ENCODE measurements around the gene MYO3A. TPM values are rescaled to one million over a fixed set of nuclear protein-coding genes. Genes with fewer than 3 reads are reported as not detected.

The MYO3A gene
- total and polyA plus RNA-seq, 2 donors (not counting 1 experiment from before 2014, with no cell fraction given): not detected

DNA sequence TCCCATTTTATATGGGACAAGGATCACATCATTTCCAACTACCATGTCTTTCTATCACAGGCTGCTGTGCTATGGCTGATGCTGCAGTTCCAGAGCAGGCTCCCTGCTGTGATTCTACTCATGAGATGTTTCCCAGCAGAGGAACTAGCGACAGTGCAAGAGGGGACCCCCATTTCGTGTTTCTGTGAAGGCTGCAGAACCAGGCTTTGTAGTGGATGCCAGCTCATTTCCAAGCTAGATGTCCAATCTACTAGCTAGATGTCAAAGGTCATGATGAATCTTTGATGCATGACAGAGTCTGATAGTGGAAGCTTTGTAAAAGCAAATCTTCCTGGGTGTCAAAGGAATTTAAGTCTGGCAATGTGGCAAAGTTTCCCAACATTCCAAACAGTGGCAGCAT is 21.2 kb upstream of the MYO3A start:
- Histone ChIP-seq H3K4me2 (ENCODE audit: extremely low read depth, insufficient read depth, low read length) (no peak overlapping the region), H3K27ac (ENCODE audit: insufficient read depth, low read length) (no peak overlapping the region), H2AFZ (ENCODE audit: low read length) (no peak overlapping the region), H3K4me1 (ENCODE audit: control insufficient read depth, extremely low read depth, insufficient read depth, low read length) (no peaks in the 10 kb centered on the region), H4K20me1 (ENCODE audit: control insufficient read depth, extremely low read depth, insufficient read depth, low read length) (no peaks in the 10 kb centered on the region), H3K27me3 (ENCODE audit: control insufficient read depth, insufficient read depth, low read length) (no peaks in the 10 kb centered on the region), H3K36me3 (ENCODE audit: control insufficient read depth, insufficient read depth, low read length) (no peaks in the 10 kb centered on the region), H3K79me2 (ENCODE audit: control insufficient read depth, insufficient read depth, low read length) (no peaks in the 10 kb centered on the region), H3K4me3 (replicated peaks in 1 of 4; ENCODE audit: control extremely low read depth in 1 of 4, insufficient read depth in 1 of 4, low read depth in 3 of 4, low read length in 4 of 4) (no peak overlapping the region), H3K9ac (ENCODE audit: insufficient read depth, low read length) (no peak overlapping the region), H3K9me3 (ENCODE audit: control insufficient read depth, insufficient read depth, low read depth, low read length) (no peaks in the 10 kb centered on the region)
- TF ChIP-seq EZH2 (IDR thresholded peaks at IDR 0.05; ENCODE audit: low read length, missing control alignments): no peak
- TF ChIP-seq, protein P1, sequence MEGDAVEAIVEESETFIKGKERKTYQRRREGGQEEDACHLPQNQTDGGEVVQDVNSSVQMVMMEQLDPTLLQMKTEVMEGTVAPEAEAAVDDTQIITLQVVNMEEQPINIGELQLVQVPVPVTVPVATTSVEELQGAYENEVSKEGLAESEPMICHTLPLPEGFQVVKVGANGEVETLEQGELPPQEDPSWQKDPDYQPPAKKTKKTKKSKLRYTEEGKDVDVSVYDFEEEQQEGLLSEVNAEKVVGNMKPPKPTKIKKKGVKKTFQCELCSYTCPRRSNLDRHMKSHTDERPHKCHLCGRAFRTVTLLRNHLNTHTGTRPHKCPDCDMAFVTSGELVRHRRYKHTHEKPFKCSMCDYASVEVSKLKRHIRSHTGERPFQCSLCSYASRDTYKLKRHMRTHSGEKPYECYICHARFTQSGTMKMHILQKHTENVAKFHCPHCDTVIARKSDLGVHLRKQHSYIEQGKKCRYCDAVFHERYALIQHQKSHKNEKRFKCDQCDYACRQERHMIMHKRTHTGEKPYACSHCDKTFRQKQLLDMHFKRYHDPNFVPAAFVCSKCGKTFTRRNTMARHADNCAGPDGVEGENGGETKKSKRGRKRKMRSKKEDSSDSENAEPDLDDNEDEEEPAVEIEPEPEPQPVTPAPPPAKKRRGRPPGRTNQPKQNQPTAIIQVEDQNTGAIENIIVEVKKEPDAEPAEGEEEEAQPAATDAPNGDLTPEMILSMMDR (conservative IDR thresholded peaks at IDR 0.05 in 1 of 2, IDR thresholded peaks at IDR 0.05 in 1 of 2; ENCODE audit: low read depth in 1 of 2, low read length in 2 of 2): no peak
- DNase-seq (ENCODE audit: low read depth in 2 of 2): no peak

DNA sequence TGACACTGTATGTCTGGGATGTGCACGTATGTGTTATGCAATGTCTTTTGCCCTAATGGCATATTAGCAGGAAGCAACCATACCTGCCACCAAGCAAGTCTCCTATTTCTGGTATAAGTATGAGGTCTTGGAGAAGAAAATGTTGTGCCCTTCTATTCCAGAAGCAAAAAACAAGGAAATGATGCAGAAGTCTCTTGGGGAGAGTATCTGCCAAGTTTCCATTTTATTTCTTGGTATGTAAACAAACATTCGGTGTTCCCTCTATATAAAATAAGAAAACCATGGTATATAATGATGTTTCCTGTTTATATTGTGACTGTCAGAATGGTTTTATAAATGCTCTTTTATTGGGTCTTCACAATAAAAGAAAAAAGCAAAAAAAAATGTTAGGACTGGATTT is 19.3 kb upstream of the MYO3A start:
- no peak overlapping the region for H3K9ac ChIP-seq (ENCODE audit: insufficient read depth, low read length)
- H2AFZ ChIP-seq (ENCODE audit: low read length): no peak overlapping the region
- no peaks in the 10 kb centered on the region for H3K9me3 ChIP-seq (ENCODE audit: control insufficient read depth, insufficient read depth, low read depth, low read length)
- H3K4me2 ChIP-seq (ENCODE audit: extremely low read depth, insufficient read depth, low read length): no peak overlapping the region
- H3K36me3 ChIP-seq (ENCODE audit: control insufficient read depth, insufficient read depth, low read length): no peaks in the 10 kb centered on the region
- H4K20me1 ChIP-seq (ENCODE audit: control insufficient read depth, extremely low read depth, insufficient read depth, low read length): no peaks in the 10 kb centered on the region
- no peak overlapping the region for H3K27ac ChIP-seq (ENCODE audit: insufficient read depth, low read length)
- TF ChIP-seq, protein P1 (conservative IDR thresholded peaks at IDR 0.05 in 1 of 2, IDR thresholded peaks at IDR 0.05 in 1 of 2; ENCODE audit: low read depth in 1 of 2, low read length in 2 of 2): no peak
- TF ChIP-seq EZH2 (IDR thresholded peaks at IDR 0.05; ENCODE audit: low read length, missing control alignments): no peak
- no peaks in the 10 kb centered on the region for H3K4me1 ChIP-seq (ENCODE audit: control insufficient read depth, extremely low read depth, insufficient read depth, low read length)
- H3K4me3 ChIP-seq (replicated peaks in 1 of 4; ENCODE audit: control extremely low read depth in 1 of 4, insufficient read depth in 1 of 4, low read depth in 3 of 4, low read length in 4 of 4): no peak overlapping the region
- no peak for DNase-seq (ENCODE audit: low read depth in 2 of 2)
- no peaks in the 10 kb centered on the region for H3K79me2 ChIP-seq (ENCODE audit: control insufficient read depth, insufficient read depth, low read length)
- no peaks in the 10 kb centered on the region for H3K27me3 ChIP-seq (ENCODE audit: control insufficient read depth, insufficient read depth, low read length)

DNA sequence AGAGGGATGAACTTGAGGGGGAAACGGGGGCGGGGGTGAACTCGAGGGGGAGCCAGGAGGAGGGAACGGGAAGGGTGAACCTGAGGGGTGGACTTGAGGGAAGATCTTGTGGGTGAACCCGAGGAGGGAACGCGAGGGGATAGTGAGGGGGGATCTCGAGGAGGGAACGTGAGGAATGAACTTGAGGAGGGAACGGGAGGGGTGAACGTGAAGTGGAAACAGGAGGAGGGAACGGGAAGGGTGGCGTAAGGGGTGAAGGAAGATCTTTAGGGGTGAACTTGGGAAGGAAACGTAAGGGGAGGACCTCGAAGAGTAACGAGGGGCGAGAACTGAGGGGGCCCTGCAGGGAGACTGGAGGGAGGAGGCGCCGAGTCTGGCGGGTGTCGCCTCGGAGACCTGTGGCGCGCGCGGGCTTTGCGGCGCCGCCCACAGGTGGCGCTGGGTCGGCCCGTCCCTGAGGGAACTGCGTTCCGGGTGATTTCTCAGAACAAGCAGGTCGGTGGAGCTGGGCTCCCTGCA is 651 bp downstream of the MYO3A start:
- no peaks in the 10 kb centered on the region for H3K4me1 ChIP-seq (ENCODE audit: control insufficient read depth, extremely low read depth, insufficient read depth, low read length)
- peak; percentile 76 for TF ChIP-seq EZH2 (IDR thresholded peaks at IDR 0.05; ENCODE audit: low read length, missing control alignments)
- TF ChIP-seq, protein P1 (conservative IDR thresholded peaks at IDR 0.05 in 1 of 2, IDR thresholded peaks at IDR 0.05 in 1 of 2; ENCODE audit: low read depth in 1 of 2, low read length in 2 of 2): no peak
- H3K36me3 ChIP-seq (ENCODE audit: control insufficient read depth, insufficient read depth, low read length): no peaks in the 10 kb centered on the region
- H3K27ac ChIP-seq (ENCODE audit: insufficient read depth, low read length): no peak overlapping the region
- H2AFZ ChIP-seq (ENCODE audit: low read length): no peak overlapping the region
- no peaks in the 10 kb centered on the region for H3K9me3 ChIP-seq (ENCODE audit: control insufficient read depth, insufficient read depth, low read depth, low read length)
- peak in 1 of 2 donors; percentile 6 for DNase-seq (ENCODE audit: low read depth in 2 of 2)
- no peaks in the 10 kb centered on the region for H3K27me3 ChIP-seq (ENCODE audit: control insufficient read depth, insufficient read depth, low read length)
- H3K79me2 ChIP-seq (ENCODE audit: control insufficient read depth, insufficient read depth, low read length): no peaks in the 10 kb centered on the region
- no peak overlapping the region for H3K4me2 ChIP-seq (ENCODE audit: extremely low read depth, insufficient read depth, low read length)
- H3K9ac ChIP-seq (ENCODE audit: insufficient read depth, low read length): no peak overlapping the region
- H4K20me1 ChIP-seq (ENCODE audit: control insufficient read depth, extremely low read depth, insufficient read depth, low read length): no peaks in the 10 kb centered on the region
- no peak overlapping the region for H3K4me3 ChIP-seq (replicated peaks in 1 of 4; ENCODE audit: control extremely low read depth in 1 of 4, insufficient read depth in 1 of 4, low read depth in 3 of 4, low read length in 4 of 4)

All from fibroblast of lung (primary cell).